ENCODE data around the gene COMTD1. TPM values are rescaled to one million over a fixed set of nuclear protein-coding genes. Genes with fewer than 3 reads are reported as not detected.

The COMTD1 gene
- total and polyA plus RNA-seq, 2 of the 13 experiments (the other 11 are each of a cell fraction or from before 2014, with no cell fraction given), result 11.8 to 18.4 TPM

GRCh38 chr10:75235375-75236177 lies at the start of gene COMTD1 (continued):
- TF ChIP-seq ZNF512B (CRISPR knock-in tag; IDR thresholded peaks at IDR 0.05; ENCODE audit: borderline replicate concordance), result no peak
- no peak for TF ChIP-seq FOXK2 (IDR thresholded peaks at IDR 0.05)
- no peak for TF ChIP-seq ZNF496 (CRISPR knock-in tag; IDR thresholded peaks at IDR 0.05; ENCODE audit: insufficient replicate concordance)
- no peak for TF ChIP-seq RERE (CRISPR knock-in tag; IDR thresholded peaks at IDR 0.05; ENCODE audit: low read depth)
- TF ChIP-seq ZNF382 (CRISPR knock-in tag; IDR thresholded peaks at IDR 0.05; ENCODE audit: borderline replicate concordance), result no peak
- peak; percentile 76; the same call in 1 of the 2 replicates for TF ChIP-seq ZNF749 (CRISPR knock-in tag; IDR thresholded peaks at IDR 0.05; ENCODE audit: borderline replicate concordance)
- 0 out of 2 replicates have a peak, but pooled peaks have one; percentile 66 for TF ChIP-seq CHCHD3 (CRISPR knock-in tag; IDR thresholded peaks at IDR 0.05)
- TF ChIP-seq ZNF256 (CRISPR knock-in tag; conservative IDR thresholded peaks at IDR 0.05), result no peak
- TF ChIP-seq RFX5 (IDR thresholded peaks at IDR 0.05; ENCODE audit: low read depth, low read length), result no peak; the same call in 1 of the 2 replicates
- no peak for TF ChIP-seq ZNF354B (CRISPR knock-in tag; IDR thresholded peaks at IDR 0.05)
- no peak for TF ChIP-seq EHMT2 (IDR thresholded peaks at IDR 0.05; ENCODE audit: borderline replicate concordance, low read depth, low read length)
- TF ChIP-seq ZNF746 (CRISPR knock-in tag; IDR thresholded peaks at IDR 0.05), result peak; percentile 72; the same call in 1 of the 2 replicates
- no peak for TF ChIP-seq ZNF18 (CRISPR knock-in tag; IDR thresholded peaks at IDR 0.05; ENCODE audit: insufficient replicate concordance)
- no peak for TF ChIP-seq ZNF101 (CRISPR knock-in tag; IDR thresholded peaks at IDR 0.05; ENCODE audit: borderline replicate concordance, low read depth)
- TF ChIP-seq MLX (CRISPR knock-in tag; IDR thresholded peaks at IDR 0.05), result no peak
- no peak for TF ChIP-seq ZNF878 (CRISPR knock-in tag; IDR thresholded peaks at IDR 0.05)
- TF ChIP-seq ZMYM2 (CRISPR knock-in tag; IDR thresholded peaks at IDR 0.05), result 0 out of 2 replicates have a peak, but pooled peaks have one; percentile 27
